ENCODE data around the gene SNX33.
"Not testable (repeated sequence)": the region's sequence is repeated elsewhere in the genome, so short reads cannot be mapped to it uniquely, and the experiment has no call there.

The SNX33 gene

DNA sequence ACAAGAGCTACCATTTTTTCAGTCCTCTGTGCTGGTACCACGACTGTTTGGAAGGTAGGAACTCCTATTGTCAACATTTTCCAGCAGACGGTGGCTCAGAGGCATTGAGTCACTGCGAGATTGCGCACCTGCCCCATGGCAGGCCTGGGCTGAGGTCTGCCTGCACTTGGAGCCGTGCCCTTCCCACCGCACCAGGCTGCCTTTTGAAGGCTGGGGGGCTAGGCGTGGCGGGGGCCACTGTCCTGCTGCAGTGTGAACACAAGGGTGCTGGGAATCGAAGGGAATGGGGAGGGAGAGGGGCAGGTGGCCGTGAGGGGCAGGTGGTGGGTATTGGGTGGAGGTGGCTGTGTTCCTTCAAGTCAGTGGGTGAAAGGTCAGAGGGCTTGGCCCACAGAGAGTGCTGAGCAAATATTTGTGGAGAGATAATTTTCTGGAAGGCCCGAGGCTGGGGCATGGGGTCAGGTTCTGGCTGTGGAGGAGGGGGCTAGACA, 16.3 kb downstream of the SNX33 start:
- no peak for DNase-seq

DNA sequence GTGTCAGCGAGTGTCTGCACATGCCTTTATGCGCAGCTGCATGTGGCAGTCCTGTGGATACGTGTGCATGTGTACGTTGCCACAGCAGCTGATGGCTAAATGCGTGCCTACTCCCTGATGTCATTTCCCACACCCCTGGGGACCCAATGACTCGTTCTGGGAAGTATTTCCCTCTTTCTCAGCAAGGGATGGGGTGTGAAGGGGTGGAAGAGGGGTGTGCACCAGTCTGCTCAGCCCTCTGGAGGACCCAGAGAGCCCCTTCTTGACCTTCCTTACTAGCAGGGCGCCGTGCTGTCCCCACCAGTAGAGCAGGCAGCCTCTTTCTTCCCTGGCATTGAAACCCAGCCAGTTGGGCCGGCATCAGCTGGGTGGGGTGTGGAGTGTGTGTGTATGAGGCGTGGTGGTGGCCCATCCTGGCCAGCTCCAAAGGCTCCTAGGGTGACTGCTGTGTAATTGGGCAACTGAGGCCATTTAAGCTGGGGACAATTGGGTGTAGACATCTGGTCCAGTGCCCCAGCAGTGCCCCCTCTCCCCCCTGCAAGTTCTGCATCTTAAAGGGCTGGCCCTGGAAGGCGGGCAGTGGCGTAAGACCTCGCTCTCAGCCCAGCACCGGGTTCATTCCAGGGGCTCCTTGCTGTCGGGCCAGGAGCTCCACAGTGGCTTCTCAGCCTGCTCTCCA, 19.2 kb downstream of the SNX33 start:
- peak; percentile 99 for DNase-seq

DNA sequence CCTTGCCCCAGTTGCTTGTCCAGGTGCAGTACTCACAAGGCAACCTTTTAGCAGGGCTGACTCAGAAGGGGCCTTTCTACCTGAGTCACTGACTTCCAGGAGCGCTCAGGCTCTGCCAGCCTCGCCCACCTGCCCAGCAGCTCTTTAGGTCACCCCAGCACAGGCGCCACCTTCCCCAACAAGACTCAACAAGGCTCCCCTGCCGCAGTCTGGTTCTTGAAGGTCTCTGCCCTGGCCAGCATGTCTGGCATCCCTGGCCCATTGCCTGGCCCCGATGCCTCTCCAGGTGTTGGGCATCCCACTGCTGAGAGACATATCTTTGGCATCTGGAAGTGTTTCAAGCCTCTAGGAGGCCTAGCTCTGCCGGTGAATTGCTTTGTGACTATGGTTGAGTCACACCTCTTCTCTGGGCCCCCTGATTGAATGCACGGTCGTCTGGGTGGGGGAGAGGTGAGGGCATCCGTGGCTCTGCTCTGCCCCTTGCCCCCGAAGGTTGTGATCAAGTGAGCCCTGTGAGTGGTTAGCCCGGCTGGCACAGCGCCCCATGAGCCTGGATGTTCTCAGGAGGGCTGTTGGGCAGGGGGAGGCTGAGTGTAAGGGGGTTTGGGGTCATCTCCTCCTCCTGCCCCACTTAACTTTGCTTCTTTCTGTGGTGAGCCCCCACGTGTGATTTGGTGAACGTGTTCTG, 21.6 kb downstream of the SNX33 start:
- DNase-seq, result peak; percentile 41

DNA sequence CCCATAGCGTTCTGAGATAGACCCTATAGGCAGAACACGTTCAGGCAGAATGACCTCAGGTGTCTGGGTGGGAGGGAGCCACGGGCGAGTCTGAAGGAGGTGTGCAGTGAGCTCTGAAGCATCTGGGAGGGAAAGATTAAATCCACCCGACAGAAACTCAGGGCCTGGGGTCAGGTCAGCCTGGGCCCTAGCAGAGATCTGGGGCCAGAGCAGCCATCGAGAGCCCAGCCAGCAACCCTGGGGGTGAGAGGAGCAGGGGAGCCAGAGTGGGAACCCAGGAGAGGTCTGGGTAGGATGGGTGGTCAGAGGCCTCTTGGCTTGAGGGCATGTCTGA, 22.1 kb downstream of the SNX33 start:
- no peak for DNase-seq

DNA sequence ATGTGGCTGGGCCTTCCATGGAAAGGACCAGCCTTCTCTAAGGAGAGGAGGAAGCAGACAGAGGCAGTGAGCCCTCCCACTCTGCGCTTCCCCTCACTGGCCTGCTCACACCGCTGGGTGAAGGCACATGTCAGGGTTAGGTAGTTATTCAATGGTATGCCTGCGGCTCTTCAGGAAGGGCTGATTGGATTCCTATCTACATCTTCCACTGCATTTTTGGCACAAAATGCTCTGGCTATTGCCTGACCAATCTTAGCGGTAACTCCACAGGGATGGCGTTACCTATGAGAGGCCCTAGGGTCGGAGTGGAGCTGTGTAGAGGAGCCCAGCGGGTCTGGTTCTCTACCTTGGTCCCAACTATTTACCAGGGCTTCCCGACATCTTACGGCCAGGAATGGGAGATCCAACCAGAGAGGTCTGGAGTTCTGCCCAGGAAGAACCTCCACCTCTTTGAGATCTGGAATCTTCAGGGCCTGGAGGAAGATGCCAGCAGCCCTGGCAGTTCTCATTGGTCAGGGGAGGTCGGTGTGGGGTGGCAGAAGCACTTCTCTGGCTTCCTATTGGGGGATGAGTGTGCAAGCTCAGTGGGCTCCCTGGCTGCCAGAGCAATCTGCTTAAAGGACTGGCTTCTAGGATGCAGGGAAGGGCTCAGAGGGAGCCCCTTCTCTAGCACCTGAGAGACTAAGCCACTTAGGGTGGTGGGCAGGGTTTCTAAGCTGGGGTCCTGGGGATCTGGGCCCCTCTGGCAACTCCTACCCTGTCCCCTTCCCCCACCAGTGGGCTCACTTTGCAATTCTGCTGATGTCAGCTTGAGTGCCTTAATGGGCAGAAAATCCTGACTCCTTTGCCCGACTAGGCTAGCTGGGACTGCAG, 24.3 kb downstream of the SNX33 start:
- no peak for DNase-seq

DNA sequence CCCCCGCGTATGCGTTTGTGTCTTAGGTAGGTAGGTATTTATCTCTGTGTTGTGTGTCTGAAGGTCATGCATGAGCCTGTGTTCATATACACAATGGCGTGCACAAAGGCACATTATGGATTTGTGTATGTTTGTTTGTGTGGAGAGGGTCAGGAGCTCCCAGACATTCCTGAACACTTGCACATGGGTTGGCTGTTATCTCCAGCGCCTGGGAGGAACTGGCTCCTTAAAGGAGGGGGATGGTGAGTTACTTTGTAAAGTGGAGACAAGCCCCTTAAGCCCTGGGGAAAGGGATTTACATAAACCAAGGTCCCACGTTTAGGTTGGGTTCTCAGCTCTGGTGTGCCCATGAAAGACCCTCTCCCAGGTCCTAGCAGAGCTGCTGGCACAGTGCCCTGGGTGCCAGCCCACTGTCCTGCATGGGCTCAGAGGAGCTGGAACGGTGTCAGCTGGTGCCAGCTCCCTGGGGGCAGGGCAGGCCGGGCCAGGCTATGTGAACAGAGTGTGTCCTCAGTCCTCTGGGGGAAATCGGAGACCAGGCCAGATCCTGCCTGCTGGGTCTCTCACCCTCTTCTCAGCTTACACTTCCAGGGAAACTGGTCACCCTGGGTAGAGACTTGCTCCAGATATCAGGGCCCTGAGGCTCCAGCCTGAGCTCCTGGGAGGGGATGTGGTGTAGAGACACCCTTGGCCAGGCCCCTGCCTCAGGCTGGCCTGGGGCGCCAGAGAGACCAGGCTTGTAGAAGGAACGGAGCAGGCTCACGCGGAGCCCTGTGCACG, 25.1 kb downstream of the SNX33 start:
- peak; percentile 84 for DNase-seq

DNA sequence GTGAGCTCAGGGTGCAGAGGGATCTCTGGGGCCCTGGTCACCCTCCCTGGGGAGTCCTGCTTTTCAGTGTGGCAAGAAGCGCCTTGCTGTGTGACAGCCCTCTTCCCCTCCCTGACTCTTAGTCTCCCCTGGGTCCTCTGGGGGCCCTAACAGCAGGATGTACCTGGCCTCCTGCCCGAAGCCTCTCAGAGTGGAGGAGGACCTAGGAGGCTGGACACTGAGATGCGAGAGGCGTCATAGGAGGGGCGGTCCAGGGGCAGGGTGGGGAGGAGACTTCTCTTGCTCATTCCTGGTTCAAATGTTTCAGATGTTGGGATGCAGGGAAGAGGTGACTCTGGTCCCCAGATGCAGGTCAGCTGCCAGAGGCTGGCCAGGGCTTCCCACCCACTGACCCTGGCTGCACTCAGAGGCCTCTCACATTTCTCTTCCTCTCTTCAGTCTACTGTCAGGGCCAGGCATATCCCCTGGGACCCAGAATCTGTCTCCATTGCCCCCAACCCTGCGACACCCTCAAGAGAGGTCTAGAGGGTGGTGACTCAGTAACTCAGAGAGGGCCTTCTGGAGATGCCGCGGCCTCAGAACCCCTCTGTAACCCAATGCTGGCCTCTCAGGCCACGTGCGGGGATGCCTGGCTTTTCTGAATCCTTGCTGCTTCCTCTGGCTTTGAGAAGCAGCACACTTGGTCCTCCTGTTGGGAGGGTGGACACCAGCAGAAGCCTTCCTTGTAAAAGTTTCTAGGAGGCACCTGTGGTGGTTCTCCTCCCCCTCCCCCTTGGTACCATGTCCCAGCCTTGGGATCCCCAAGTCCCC, 25.9 kb downstream of the SNX33 start:
- DNase-seq, result peak; percentile 79

DNA sequence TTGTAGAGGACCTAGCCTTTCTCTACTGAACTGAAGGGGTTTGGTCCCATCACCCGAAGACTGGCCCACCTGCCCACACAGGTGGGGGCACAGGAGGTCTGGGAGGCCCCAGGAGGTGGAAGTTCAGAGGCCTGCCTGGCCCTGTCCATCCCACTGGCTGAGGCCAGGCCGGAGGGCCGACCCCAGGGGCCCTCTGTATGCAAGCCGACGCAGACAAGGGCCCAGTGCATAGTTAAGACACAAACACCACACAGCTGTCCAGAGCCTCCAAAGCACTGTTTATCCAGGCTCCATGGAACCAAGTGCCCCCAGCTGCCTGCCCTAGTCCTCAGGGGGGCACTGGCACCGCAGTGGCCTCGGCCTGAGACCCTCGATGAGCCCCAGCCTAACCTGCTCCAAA, 26.7 kb downstream of the SNX33 start:
- no peak for DNase-seq

DNA sequence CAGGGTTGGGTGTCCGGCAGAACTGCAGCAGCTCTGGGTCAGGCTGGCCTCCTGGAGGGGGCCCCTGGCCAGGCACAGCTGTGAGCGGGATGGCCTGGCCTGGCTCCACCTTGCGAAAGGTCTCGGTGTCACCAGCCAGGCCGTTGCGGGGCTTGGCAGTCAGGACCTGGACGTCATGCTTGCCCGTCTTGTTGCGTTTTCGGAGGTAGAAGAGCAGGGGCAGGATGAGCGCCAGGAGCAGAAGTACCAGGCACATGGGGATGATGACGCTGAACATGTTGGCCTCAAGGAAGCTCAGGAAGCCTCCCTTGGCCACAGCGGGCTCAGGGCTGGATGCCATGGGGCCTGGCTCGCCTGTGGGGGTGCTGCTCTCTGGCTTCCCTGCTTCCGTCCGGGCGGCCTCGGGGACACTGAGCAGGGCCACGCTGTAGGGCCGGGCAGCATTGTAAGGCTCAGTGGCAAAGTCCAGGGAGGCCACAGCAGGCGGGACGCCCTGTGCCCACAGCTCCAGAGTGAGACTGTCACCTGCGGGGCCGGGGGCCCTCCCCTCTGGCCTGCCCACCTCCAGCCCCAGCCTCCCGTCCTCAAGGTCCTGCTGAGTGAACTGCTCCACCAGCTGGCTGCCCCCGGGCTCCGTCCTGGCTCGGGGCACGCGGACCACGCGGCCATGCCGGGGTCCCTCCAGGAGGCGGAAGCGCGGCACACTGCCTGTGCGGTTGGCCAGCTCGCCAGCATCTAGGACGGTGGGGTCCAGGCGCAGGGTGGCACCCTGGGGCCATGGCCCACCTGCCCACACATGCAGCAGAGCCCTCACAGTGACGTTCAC, 28.1 kb downstream of the SNX33 start:
- no peak for DNase-seq

DNA sequence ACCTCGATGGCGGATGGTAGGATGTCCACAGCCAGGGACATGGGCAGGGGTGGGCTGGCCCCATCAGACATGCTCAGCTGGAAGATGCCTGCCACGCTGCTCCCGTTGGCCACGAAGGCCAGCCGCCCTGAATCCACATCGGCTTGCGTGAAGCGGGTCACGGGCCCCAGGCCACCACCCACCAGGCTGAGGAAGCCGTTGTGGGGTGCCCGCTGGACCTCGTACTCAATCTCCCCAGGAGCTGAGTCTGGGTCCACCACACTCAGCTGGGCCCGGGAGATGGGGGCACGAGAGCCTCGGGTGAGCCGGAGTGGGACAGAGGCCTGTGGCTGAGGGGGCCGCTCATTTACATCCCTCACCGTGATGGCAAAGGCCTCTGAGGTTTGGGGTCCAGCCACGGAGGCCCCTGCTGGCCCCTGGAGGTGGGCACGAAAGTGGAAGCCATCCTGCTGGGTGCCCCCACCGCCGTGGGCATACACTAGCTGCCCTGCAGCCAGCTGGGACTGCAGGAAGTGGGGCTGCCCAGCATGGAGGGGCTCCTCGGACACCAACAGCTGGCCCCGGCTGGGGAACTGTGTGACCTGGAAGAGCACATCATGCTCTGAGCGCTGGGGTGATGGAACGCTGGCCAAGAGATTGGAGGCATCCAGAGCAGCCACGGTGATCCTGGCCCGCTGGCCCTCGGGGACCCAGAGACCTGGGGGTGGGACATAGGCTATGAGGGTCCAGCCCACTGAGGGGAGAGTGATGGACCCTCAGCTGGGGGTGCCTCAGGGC, 29.2 kb downstream of the SNX33 start:
- DNase-seq, result no peak

DNA sequence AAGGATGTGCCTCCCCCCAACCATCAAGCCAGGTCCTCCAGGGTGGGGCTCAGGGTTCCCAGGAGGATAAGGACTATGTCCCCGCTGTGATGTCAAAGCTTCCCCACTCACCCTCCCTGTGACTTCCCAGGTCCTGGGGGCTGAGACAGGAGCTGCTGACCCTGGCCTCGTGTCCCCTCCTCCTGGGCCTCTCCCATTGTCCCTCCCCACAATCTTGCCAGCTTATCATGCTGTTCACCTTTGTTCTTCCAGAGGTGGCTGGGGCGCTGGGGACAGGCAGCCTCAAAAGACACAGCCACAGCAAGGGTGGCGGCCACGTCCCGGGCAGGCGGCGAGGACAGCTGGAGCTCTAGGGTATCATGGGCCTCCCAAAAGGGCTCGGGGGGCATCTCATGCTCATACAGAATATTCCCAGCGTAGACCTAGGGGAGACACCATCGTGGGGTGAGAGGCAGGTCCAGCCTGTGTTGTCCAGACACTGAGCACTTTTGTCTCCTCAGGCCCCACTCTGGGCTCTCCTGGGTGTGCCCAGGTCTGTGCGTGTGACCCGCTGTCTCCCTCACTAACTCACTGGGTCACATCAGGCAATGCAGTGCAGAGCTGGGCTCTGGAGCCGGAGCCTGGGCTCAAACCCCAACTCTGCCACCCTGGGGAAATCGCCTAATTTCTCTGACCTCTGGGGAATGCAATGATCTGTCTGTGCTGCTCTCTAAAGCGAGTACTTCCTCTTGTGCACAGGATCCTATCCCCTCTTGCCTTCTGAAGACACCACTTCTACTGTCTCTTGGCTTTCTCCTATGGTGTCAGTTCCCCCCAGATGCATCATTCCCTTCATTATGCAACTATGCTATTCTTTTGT, 30.0 kb downstream of the SNX33 start:
- DNase-seq, result no peak

DNA sequence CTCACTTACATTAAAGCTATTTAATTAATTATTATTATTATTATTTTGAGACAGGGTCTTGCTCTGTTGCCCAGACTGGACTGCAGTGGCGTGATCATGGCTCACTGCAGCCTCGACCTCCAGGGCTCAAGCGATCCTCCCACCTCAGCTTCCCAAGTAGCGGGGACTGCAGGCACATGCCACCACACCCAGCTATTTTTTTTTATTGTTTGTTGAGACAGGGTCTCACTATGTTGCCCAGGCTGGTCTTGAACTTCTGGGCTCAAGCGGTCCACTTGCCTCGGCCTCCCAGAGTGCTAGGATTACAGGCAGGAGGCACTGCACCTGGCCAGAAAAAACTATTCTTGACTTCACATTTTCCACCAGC, 30.6 kb downstream of the SNX33 start:
- not testable (repeated sequence) for DNase-seq

DNA sequence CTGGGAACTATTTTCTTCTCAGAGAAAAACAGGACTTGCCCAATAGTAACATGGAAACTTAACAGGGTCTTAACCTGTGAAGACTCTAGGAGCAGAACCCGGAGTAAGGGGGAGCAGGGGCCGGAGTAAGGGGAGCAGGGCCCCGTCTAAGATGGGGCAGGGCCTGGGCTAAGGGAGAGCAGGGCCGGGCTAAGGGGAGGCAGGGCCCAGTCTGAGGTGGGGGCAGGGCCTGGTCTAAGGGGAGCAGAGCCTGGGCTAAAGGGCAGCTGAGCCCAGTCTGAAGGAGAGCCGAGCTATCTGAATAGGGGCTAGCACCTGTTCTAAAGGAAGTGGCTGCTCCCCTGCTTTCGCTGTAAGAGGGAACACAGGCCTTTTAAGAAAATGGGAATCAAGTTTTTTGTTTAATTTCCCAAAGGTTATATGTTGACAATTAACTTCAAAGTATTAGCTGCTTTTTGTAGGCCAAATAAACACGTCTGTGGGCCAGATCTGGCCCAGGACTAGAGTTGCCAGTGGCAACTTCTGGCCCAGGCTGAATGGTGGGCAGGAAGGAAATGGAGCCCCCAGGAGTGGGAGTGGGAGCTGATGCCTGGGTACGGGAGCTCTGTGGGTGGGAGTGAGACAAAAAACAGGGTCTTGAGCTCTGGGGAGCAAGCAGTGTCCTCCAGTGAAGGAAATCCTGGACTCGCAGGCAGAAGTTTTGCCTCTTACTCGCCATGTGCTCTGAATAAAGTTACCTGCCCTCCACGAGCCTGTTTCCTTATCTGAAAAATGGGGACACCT, 32.5 kb downstream of the SNX33 start:
- no peak for DNase-seq

DNA sequence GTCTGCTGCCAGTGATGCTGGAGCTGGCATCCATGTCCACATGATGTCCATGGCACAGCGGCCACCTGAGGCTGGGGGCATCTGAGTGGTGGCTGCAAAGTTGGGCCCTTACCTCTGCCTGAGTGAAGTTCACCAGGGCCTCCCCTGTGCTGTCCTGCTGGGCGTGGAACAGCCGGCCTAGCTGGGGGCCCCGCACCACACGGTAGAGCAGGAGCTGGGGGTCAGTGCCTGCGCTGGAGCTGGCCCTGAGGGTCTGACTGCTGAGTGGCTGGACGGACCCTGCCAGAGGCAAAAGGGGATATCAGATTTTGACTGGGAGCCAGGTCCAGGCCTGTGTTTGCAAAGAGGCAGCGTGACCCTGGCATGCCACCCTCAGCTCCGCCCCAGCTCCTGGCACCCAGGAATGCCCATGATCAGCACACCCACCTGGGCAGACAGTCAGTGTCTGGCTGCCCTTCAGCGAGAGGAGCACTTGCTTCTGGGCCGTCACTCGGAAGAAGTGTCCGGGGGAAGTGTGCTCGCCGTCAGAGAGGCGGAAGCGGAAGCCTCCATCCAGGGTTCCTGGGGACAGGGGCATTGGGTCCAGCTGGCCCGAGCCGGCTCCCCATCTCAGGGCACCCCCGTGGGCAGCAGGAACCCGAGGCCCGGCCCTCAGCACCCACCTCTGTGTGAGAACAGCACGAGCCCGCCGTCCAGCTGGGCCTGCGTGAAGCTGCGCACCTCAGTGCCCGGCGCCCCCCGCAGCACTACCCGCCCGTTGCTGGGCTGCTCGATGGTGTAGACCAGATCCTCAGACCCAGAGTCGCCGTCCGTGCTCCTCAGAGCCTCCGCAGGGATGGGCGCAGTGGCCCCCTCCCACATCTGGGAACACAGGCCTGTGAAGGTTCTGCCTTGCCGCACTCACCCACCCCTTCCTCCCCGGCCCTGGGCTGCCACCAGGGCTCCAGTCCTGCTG, 34.7 kb downstream of the SNX33 start:
- no peak for DNase-seq

DNA sequence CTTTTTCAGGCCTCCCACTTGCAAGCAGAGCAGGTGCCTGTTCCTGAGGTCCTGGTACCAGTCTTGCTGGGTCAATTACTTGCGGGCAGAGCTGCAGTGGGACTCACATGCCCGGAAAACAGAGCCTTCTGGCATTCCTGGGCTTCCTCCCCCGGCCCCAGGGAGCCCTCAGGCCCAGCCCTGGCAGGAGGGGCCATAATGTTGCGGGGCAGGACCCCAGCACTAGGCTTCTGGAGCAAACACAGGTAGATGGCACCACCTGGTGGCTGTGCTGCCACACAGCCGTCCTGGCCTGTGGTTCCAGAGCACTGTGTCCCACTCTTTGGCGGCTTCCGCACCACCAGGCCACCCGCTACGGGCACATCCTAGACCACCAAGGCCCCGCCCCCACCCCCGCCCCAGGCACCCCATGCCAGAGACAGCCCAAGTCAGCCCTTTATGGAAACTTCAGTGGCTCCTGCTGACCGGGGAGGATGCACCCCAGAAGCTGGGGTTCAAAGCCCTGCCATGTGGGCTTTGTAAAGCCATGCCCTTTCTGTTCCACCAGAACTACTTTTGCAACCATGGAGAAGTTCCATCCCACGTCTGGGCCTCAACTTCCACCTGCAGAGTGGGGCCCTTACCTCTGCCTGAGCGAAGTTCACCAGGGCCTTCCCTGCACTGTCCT, 36.1 kb downstream of the SNX33 start:
- not testable (repeated sequence) for DNase-seq

DNA sequence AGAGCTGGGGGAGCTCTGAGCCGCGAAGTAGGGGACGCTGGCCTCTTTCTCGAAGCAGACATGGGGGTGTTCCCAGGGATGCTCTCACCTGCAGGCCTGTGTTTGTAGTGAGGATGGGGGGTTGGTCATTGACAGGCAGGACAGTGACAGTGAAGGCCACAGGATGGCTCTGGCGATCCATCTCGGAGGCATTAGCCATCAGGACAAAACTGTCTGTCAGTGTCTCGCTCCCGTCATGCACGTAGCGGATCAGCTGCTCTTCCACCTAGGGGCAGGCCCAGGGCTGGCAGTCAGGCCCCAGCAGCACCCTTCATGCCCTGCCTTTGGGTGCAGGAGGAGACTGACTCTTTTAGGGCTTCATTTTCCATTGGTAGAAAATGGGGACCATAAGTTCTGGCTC, 36.9 kb downstream of the SNX33 start:
- DNase-seq, result no peak

DNA sequence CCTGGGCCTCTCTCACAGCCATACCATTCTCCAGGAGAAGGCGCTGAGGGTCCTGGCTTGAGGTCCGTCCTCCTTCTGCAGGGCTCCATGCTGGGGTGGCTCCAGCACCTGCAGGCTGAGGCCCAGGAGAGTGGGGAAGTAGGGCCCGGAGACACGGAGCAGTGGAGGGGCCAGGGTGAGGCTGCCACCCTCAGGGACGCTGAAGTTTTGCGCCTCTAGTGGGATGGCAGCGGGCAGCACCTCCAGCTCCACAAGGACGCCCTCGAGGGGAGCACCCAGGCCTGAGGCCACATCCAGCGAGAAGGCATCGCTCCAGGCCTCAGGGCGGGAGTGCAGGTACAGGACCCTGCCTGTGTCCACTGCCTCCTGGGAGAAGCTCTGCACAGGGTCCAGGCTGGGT, 37.5 kb downstream of the SNX33 start:
- no peak for DNase-seq

Data from HCEC 1CT (cell line).